C4-2B (cell line): ENCODE measurements around the gene EOLA2.
"Not testable (repeated sequence)": the region's sequence is repeated elsewhere in the genome, so short reads cannot be mapped to it uniquely, and the experiment has no call there.

Source experiments
- ZFX ChIP-seq: fragments of 450-650 bp; IDR thresholded peaks from 2 replicates; pipeline ENCODE4 v1.6.1; 2017
- TF ChIP-seq, protein P1 (sequence below): fragments of 450-650 bp; conservative IDR thresholded peaks from 2 replicates; pipeline ENCODE4 v1.5.1; 2017; ENCODE audit warnings: mild to moderate bottlenecking

GRCh38 chrX:149940674-149941024 is 2.4 kb upstream of the EOLA2 start:
- TF ChIP-seq, protein P1, sequence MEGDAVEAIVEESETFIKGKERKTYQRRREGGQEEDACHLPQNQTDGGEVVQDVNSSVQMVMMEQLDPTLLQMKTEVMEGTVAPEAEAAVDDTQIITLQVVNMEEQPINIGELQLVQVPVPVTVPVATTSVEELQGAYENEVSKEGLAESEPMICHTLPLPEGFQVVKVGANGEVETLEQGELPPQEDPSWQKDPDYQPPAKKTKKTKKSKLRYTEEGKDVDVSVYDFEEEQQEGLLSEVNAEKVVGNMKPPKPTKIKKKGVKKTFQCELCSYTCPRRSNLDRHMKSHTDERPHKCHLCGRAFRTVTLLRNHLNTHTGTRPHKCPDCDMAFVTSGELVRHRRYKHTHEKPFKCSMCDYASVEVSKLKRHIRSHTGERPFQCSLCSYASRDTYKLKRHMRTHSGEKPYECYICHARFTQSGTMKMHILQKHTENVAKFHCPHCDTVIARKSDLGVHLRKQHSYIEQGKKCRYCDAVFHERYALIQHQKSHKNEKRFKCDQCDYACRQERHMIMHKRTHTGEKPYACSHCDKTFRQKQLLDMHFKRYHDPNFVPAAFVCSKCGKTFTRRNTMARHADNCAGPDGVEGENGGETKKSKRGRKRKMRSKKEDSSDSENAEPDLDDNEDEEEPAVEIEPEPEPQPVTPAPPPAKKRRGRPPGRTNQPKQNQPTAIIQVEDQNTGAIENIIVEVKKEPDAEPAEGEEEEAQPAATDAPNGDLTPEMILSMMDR = peak; percentile 53
- TF ChIP-seq ZFX = not testable (repeated sequence)
